Measurements from ENCODE around the gene DBX2.
"Not testable (repeated sequence)": the region's sequence is repeated elsewhere in the genome, so short reads cannot be mapped to it uniquely, and the experiment has no call there.

Gene DBX2

DNA sequence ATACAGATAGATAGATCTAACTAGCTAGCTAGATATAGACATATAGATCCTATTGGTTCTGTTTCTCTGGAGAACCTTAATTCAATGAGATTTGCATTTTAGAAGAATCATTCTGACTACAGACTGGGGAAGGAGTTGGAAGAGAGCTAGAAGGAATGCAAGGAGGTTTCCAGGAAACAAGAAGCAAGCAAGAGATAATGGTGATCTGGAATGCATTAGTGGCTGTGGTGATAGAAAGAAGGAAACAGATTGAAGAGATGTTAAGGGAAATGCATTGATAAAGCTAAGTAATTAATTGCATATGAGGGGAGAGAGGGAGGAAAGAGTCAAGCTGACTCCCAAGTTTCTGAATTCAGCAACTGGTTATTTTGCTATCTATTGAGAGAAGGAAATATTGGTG, 42.7 kb downstream of the DBX2 start:
- DNase-seq = no peak

GRCh38 chr12:44999355-44999754, 51.5 kb downstream of the DBX2 start:
- no peak for DNase-seq

GRCh38 chr12:44993161-44993560, 57.7 kb downstream of the DBX2 start:
- no peak for DNase-seq

- not testable (repeated sequence) for DNase-seq
Measured at GRCh38 chr12:44984863-44985262, 66.0 kb downstream of the DBX2 start.

- no peak for DNase-seq
Measured at GRCh38 chr12:44979918-44980317, 71.0 kb downstream of the DBX2 start.

- DNase-seq = no peak
Measured at GRCh38 chr12:44976246-44976645, 74.7 kb downstream of the DBX2 start.

DNA sequence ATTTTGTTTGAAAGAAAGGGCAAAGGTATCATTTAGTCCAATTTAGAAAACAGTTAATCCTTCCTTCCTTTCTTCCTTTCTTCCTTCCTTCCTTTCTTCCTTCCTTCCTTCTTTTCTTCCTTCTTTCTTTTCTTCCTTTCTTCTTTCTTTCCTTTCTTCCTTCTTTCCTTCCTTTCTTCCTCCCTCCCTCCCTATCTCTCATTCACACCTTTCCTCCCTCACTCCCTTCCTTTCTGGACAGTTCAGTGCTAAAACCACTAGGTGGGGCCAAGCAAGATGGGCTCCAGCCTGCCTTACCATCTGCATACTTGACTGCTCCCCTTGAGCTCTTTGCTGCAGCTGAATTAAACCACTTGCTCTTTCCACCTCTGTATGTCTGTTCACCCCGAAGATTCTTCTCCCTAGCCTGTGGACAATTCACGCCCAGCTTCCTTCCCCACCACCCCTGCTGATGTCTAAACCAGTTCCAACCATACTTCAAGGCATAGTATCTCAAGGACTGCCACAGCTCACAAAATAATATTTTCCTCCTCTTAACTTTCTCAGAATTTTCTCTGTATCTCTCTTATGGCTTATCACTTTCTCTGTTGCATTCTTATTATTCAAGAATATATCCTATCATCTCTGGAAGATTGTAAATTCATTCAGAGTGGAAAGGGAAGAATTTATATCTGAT, 78.0 kb downstream of the DBX2 start:
- DNase-seq = peak; percentile 53

DNA sequence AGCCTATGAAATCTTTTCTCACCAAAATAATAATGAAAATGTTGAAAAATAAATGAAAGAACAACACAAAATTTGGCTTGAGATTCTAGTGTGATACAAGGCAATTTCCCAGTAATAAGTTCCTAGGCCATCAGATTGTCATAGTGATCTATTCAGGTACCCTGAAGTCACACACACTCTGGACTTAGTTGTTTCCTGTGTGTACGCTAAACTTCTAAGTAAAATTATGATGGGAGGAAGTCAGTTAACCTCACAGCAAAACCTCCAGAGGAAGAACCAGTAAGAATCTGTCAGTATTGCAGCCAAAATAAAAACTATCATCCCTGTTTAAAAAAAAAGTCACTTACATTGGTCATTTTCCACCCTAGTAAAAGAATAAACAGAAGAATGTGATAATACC, 81.9 kb downstream of the DBX2 start:
- peak; percentile 25 for DNase-seq

Data from hematopoietic multipotent progenitor cell treated with erythropoietin and hydrocortisone succinate and interleukin-3 and kit ligand, for 4 days (in vitro differentiated cells).